ENCODE measurements around the gene CEMIP2. TPM values are rescaled to one million over a fixed set of nuclear protein-coding genes. Genes with fewer than 3 reads are reported as not detected.
A peak's percentile ranks its signal among the peaks of the same experiment; 100 is the strongest.

The CEMIP2 gene
- total and polyA plus RNA-seq, 2 of the 13 experiments (the other 11 are each of a cell fraction or from before 2014, with no cell fraction given) = 94.3 to 128 TPM

- TF ChIP-seq SMARCE1 (IDR thresholded peaks at IDR 0.05; ENCODE audit: borderline replicate concordance) (no peak), FOXK2 (IDR thresholded peaks at IDR 0.05) (no peak), ARNT (IDR thresholded peaks at IDR 0.05) (no peak), FOXA3 (CRISPR knock-in tag; IDR thresholded peaks at IDR 0.05) (peak; percentile 61), AGO1 (IDR thresholded peaks at IDR 0.05; ENCODE audit: low read depth, low read length, poor library complexity, severe bottlenecking) (no peak), ZNF724P (CRISPR knock-in tag; IDR thresholded peaks at IDR 0.05; ENCODE audit: borderline replicate concordance) (no peak), TCF7 (IDR thresholded peaks at IDR 0.05; ENCODE audit: low read depth) (peak; percentile 39), ELF3 (CRISPR knock-in tag; IDR thresholded peaks at IDR 0.05) (peak; percentile 31; the same call in 1 of the 2 replicates), FOXA1 (IDR thresholded peaks at IDR 0.05) (no peak), FOXA1 (CRISPR knock-in tag; IDR thresholded peaks at IDR 0.05) (peak; percentile 71), TSC22D2 (CRISPR knock-in tag; IDR thresholded peaks at IDR 0.05; ENCODE audit: borderline replicate concordance) (0 out of 2 replicates have a peak, but pooled peaks have one; percentile 45), STAG1 (CRISPR knock-in tag; IDR thresholded peaks at IDR 0.05) (peak; percentile 4), HNRNPLL (IDR thresholded peaks at IDR 0.05; ENCODE audit: low read depth, low read length, poor library complexity, severe bottlenecking) (no peak), RCOR2 (CRISPR knock-in tag; IDR thresholded peaks at IDR 0.05) (peak; percentile 52; the same call in 1 of the 2 replicates), SOX5 (CRISPR knock-in tag; IDR thresholded peaks at IDR 0.05; ENCODE audit: borderline replicate concordance) (0 out of 2 replicates have a peak, but pooled peaks have one; percentile 53), GATA4 (IDR thresholded peaks at IDR 0.05; ENCODE audit: borderline replicate concordance, low read depth) (peak; percentile 61; the same call in 1 of the 2 replicates), PHF5A (CRISPR knock-in tag; IDR thresholded peaks at IDR 0.05; ENCODE audit: low read depth, unreplicated experiment) (no peak), EEA1 (CRISPR knock-in tag; IDR thresholded peaks at IDR 0.05; ENCODE audit: borderline replicate concordance) (no peak), KLF16 (CRISPR knock-in tag; IDR thresholded peaks at IDR 0.05) (peak in 1 of 2 experiments; percentile 38; a peak in 1 of 4 replicates), HDAC2 (CRISPR knock-in tag; IDR thresholded peaks at IDR 0.05) (peak; percentile 64)
- TF ChIP-seq, protein P1, sequence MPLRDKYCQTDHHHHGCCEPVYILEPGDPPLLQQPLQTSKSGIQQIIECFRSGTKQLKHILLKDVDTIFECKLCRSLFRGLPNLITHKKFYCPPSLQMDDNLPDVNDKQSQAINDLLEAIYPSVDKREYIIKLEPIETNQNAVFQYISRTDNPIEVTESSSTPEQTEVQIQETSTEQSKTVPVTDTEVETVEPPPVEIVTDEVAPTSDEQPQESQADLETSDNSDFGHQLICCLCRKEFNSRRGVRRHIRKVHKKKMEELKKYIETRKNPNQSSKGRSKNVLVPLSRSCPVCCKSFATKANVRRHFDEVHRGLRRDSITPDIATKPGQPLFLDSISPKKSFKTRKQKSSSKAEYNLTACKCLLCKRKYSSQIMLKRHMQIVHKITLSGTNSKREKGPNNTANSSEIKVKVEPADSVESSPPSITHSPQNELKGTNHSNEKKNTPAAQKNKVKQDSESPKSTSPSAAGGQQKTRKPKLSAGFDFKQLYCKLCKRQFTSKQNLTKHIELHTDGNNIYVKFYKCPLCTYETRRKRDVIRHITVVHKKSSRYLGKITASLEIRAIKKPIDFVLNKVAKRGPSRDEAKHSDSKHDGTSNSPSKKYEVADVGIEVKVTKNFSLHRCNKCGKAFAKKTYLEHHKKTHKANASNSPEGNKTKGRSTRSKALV (CRISPR knock-in tag; IDR thresholded peaks at IDR 0.05) = peak; percentile 50; the same call in 1 of the 2 replicates
- TF ChIP-seq, protein P2, sequence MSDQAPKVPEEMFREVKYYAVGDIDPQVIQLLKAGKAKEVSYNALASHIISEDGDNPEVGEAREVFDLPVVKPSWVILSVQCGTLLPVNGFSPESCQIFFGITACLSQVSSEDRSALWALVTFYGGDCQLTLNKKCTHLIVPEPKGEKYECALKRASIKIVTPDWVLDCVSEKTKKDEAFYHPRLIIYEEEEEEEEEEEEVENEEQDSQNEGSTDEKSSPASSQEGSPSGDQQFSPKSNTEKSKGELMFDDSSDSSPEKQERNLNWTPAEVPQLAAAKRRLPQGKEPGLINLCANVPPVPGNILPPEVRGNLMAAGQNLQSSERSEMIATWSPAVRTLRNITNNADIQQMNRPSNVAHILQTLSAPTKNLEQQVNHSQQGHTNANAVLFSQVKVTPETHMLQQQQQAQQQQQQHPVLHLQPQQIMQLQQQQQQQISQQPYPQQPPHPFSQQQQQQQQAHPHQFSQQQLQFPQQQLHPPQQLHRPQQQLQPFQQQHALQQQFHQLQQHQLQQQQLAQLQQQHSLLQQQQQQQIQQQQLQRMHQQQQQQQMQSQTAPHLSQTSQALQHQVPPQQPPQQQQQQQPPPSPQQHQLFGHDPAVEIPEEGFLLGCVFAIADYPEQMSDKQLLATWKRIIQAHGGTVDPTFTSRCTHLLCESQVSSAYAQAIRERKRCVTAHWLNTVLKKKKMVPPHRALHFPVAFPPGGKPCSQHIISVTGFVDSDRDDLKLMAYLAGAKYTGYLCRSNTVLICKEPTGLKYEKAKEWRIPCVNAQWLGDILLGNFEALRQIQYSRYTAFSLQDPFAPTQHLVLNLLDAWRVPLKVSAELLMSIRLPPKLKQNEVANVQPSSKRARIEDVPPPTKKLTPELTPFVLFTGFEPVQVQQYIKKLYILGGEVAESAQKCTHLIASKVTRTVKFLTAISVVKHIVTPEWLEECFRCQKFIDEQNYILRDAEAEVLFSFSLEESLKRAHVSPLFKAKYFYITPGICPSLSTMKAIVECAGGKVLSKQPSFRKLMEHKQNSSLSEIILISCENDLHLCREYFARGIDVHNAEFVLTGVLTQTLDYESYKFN (CRISPR knock-in tag; conservative IDR thresholded peaks at IDR 0.05) = 0 out of 2 replicates have a peak, but pooled peaks have one; percentile 21
Observed at GRCh38 chr9:71766663-71767062, 1.6 kb downstream of the CEMIP2 start (continued).
